Keratinocyte (primary cell): ENCODE measurements around the gene IRF1. TPM values are rescaled to one million over a fixed set of nuclear protein-coding genes. Genes with fewer than 3 reads are reported as not detected.

Experiments used
- DNase-seq: peaks from one replicate; pipeline ENCODE4 v3.0.0-alpha.2; 2011; ENCODE audit warnings: low read depth, missing footprints, low spot score
- FAIRE-seq: peaks from 2 replicates; lab custom pipeline; 2011; peaks lifted over from hg19 to GRCh38; lab: Jason Lieb, UNC
- H2AFZ ChIP-seq: 2 replicates; pipeline ENCODE4 v1.6.0; 2012; ENCODE audit warnings: low read length, control low read depth, inconsistent platforms; ENCODE audit not compliant: control insufficient read depth
- H3K27ac ChIP-seq: 2 replicates; pipeline ENCODE4 v1.5.1; 2011; ENCODE audit warnings: low read length; ENCODE audit not compliant: control insufficient read depth, insufficient read depth
- H3K27me3 ChIP-seq: 3 replicates; pipeline ENCODE4 v1.6.0; 2011; ENCODE audit warnings: low read length; ENCODE audit not compliant: control insufficient read depth, insufficient read depth; ENCODE audit errors: extremely low read depth
- H3K36me3 ChIP-seq, 2 experiments: 2 replicates in 1 of 2; 3 replicates in 1 of 2; pipeline ENCODE4 v1.5.1; 2011; ENCODE audit warnings: low read length in 2 of 2, mild to moderate bottlenecking in 1 of 2; ENCODE audit not compliant: control insufficient read depth in 2 of 2, insufficient read depth in 2 of 2; ENCODE audit errors: extremely low read depth in 1 of 2
- H3K4me1 ChIP-seq: 3 replicates; pipeline ENCODE4 v1.5.1; 2011; ENCODE audit warnings: low read length; ENCODE audit not compliant: control insufficient read depth, insufficient read depth; ENCODE audit errors: extremely low read depth
- H3K4me2 ChIP-seq: 3 replicates; pipeline ENCODE4 v1.6.0; 2011; ENCODE audit warnings: low read depth, low read length; ENCODE audit not compliant: control insufficient read depth, insufficient read depth; ENCODE audit errors: extremely low read depth
- H3K4me3 ChIP-seq, 3 experiments: fragments of 200-600 bp in 1 of 3; sonication (generic) in 1 of 3; 2 replicates in 2 of 3; 3 replicates in 1 of 3; pipeline ENCODE4 v1.5.1; 2011 to 2016; ENCODE audit warnings: low read length in 3 of 3, mild to moderate bottlenecking in 3 of 3, control low read depth in 2 of 3, inconsistent platforms in 1 of 3, low read depth in 1 of 3, mixed read lengths in 1 of 3, mixed run types in 1 of 3, moderate library complexity in 1 of 3; ENCODE audit not compliant: control insufficient read depth in 2 of 3, insufficient read depth in 2 of 3; ENCODE audit errors: extremely low read depth in 1 of 3
- H3K79me2 ChIP-seq: 2 replicates; pipeline ENCODE4 v1.6.0; 2012; ENCODE audit warnings: low read length; ENCODE audit not compliant: control insufficient read depth, insufficient read depth
- H3K9ac ChIP-seq: 3 replicates; pipeline ENCODE4 v1.6.0; 2011; ENCODE audit warnings: low read length; ENCODE audit not compliant: control insufficient read depth, insufficient read depth; ENCODE audit errors: extremely low read depth
- H3K9me1 ChIP-seq: 3 replicates; pipeline ENCODE4 v1.6.0; 2011; ENCODE audit warnings: low read length; ENCODE audit not compliant: control insufficient read depth, insufficient read depth; ENCODE audit errors: extremely low read depth
- H3K9me3 ChIP-seq: 2 replicates; pipeline ENCODE4 v1.5.1; 2012; ENCODE audit warnings: low read depth, low read length; ENCODE audit not compliant: control insufficient read depth
- H4K20me1 ChIP-seq: 3 replicates; pipeline ENCODE4 v1.6.0; 2011; ENCODE audit warnings: low read length; ENCODE audit not compliant: control insufficient read depth, insufficient read depth; ENCODE audit errors: extremely low read depth
- EZH2 ChIP-seq: IDR thresholded peaks from one replicate; pipeline ENCODE4 v1.6.1; 2012; ENCODE audit warnings: inconsistent platforms, mild to moderate bottlenecking, low read length, moderate library complexity
- dilution Hi-C: fragments of 300-500 bp; cut with MboI; formaldehyde crosslinking; loops from one replicate; pipeline ENCODE4 v1.7.0; 2020; ENCODE audit warnings: low sequenced_read_pairs; ENCODE audit not compliant: extremely low pct_ligation_motif_present
- polyA plus RNA-seq, 5 experiments: library from polyadenylated mRNA; depleted of rRNA in 3 of 5; stranded (reverse) in 3 of 5; stranded (forward) in 1 of 5; unstranded in 1 of 5; fragments of >200 nt; gene quantifications; 1 replicate in 1 of 5; 2 replicates in 3 of 5; 3 replicates in 1 of 5; pipeline versions ENCODE4 v1.2.1 to v1.2.3, GENCODE V29; 2011 to 2012; ENCODE audit warnings: missing spikeins in 2 of 5, low read depth in 1 of 5, low replicate concordance in 1 of 5
- TF ChIP-seq, protein P1 (sequence below), 3 experiments: IDR thresholded peaks in 1 of 3; conservative IDR thresholded peaks in 1 of 3; optimal IDR thresholded peaks in 1 of 3; 2 replicates in 2 of 3; 3 replicates in 1 of 3; pipeline versions ENCODE3 to v1.5.1; 2011; ENCODE audit warnings: low read length in 3 of 3, mild to moderate bottlenecking in 3 of 3, moderate library complexity in 2 of 3, control low read depth in 1 of 3, inconsistent platforms in 1 of 3; ENCODE audit not compliant: insufficient read depth in 2 of 3; ENCODE audit errors: extremely low read depth in 1 of 3

Gene IRF1
- polyA plus RNA-seq, 1 donor (not counting 4 experiments of a cell fraction or from before 2014, with no cell fraction given): 6.2 TPM

DNA sequence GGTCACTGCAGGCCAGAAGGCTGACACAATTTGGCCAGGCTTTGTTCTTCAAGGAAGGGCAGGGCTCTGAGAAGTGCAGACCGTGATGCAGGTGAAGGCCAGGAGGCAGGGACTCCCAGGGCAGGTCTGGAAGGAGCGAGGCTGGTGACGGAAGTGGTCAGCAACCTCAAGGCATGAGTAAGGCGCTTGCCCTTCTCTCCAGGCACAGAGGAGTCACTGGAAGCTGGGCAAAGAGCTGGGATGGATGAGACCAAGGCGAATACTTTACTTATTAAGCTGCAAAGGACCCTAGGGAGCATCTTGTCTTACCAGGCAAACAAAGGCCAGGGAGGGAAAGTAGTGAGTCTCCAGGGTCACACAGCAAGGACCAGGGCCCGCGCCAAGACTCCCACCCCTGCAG lies 18.6 kb downstream of the IRF1 start:
- Histone ChIP-seq H4K20me1 (no peaks in the 10 kb centered on the region), H3K9ac (no peak overlapping the region), H3K9me3 (no peaks in the 10 kb centered on the region), H3K79me2 (no peaks in the 10 kb centered on the region), H3K9me1 (no peaks in the 10 kb centered on the region), H3K4me1 (peaks cover 17% of the 10 kb centered on the region), H3K36me3 (no peaks in the 10 kb centered on the region), H2AFZ (no peak overlapping the region), H3K4me3 (no peak overlapping the region), H3K27me3 (no peaks in the 10 kb centered on the region), H3K4me2 (no peak overlapping the region), H3K27ac (no peak overlapping the region)
- DNase-seq (no peak), FAIRE-seq (no peak)
- no peak for TF ChIP-seq EZH2
- TF ChIP-seq, protein P1, sequence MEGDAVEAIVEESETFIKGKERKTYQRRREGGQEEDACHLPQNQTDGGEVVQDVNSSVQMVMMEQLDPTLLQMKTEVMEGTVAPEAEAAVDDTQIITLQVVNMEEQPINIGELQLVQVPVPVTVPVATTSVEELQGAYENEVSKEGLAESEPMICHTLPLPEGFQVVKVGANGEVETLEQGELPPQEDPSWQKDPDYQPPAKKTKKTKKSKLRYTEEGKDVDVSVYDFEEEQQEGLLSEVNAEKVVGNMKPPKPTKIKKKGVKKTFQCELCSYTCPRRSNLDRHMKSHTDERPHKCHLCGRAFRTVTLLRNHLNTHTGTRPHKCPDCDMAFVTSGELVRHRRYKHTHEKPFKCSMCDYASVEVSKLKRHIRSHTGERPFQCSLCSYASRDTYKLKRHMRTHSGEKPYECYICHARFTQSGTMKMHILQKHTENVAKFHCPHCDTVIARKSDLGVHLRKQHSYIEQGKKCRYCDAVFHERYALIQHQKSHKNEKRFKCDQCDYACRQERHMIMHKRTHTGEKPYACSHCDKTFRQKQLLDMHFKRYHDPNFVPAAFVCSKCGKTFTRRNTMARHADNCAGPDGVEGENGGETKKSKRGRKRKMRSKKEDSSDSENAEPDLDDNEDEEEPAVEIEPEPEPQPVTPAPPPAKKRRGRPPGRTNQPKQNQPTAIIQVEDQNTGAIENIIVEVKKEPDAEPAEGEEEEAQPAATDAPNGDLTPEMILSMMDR (optimal IDR thresholded peaks at IDR 0.05 in 1 of 3, IDR thresholded peaks at IDR 0.05 in 1 of 3, conservative IDR thresholded peaks at IDR 0.05 in 1 of 3; ENCODE audit: extremely low read depth in 1 of 3, insufficient read depth in 2 of 3, low read length in 3 of 3): no peak
- dilution Hi-C loops: no loop called here

DNA sequence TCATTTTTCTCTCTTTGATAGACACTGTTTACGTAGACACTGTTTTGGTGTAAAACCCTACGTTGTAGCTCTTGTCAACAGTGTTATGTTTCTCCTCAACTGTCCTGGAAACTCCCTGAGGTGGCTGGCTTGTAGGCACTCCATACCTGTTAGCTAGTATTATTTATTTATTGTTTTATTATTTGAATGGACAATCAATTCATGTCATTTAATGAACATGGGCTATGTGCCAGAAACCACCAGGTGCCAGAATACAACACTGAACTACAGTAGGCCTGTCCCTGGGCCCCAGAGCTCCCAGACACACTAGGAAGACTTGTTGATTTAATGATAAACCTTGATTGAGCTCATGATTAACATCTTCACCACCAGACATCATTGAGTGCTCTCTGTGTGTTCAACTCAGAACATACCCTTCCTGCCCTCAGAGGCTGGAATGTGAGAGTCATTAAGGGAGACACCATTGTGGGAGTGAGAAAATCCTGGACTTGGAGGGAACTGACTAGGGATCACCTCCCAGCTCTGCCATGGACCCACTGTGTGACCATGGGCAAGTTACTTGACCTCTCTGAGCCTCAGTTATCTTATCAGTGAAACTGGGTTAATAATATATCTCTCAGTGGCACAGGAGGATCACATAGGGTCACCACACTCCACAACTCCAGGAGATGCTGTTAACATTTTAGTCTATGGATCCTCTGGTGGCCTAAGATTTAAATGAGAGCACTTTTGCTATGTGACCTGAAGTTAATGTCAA lies 19.2 kb downstream of the IRF1 start:
- FAIRE-seq (no peak), DNase-seq (no peak)
- no peak for TF ChIP-seq EZH2
- TF ChIP-seq, protein P1 (optimal IDR thresholded peaks at IDR 0.05 in 1 of 3, IDR thresholded peaks at IDR 0.05 in 1 of 3, conservative IDR thresholded peaks at IDR 0.05 in 1 of 3; ENCODE audit: extremely low read depth in 1 of 3, insufficient read depth in 2 of 3, low read length in 3 of 3): no peak
- dilution Hi-C loops: no loop called here
- H3K4me3 ChIP-seq: no peak overlapping the region
- H3K79me2 ChIP-seq: no peaks in the 10 kb centered on the region
- no peak overlapping the region for H3K9ac ChIP-seq
- H3K9me1 ChIP-seq: no peaks in the 10 kb centered on the region
- peaks cover 23% of the 10 kb centered on the region for H3K4me1 ChIP-seq
- H3K4me2 ChIP-seq: no peak overlapping the region
- no peaks in the 10 kb centered on the region for H3K36me3 ChIP-seq
- no peaks in the 10 kb centered on the region for H3K9me3 ChIP-seq
- no peaks in the 10 kb centered on the region for H4K20me1 ChIP-seq
- no peaks in the 10 kb centered on the region for H3K27me3 ChIP-seq
- no peak overlapping the region for H2AFZ ChIP-seq
- H3K27ac ChIP-seq: no peak overlapping the region
